ENCODE results near the gene SMIM41. TPM values are rescaled to one million over a fixed set of nuclear protein-coding genes. Genes with fewer than 3 reads are reported as not detected.

Gene SMIM41
- not detected in 2 replicates for total RNA-seq
- long read RNA-seq, result 0 reads

- H3K36me3 Mint-ChIP-seq (ENCODE audit: unreplicated experiment), result peaks cover 22% of the 10 kb centered on the region
- no peak within 1 kb of the TSS for H3K4me3 Mint-ChIP-seq (ENCODE audit: unreplicated experiment)
- H3K9me3 Mint-ChIP-seq (ENCODE audit: unreplicated experiment), result no peaks in the 10 kb centered on the region
- no peak within 1 kb of the TSS for H3K27ac Mint-ChIP-seq (ENCODE audit: unreplicated experiment)
- no peak for DNase-seq (ENCODE audit: extremely low spot score, unreplicated experiment)
- no peaks in the 10 kb centered on the region for H3K27me3 Mint-ChIP-seq (ENCODE audit: unreplicated experiment)
- TF ChIP-seq CTCF (IDR thresholded peaks at IDR 0.05), result no peak
- H3K4me1 Mint-ChIP-seq (ENCODE audit: unreplicated experiment), result peaks cover 32% of the 10 kb centered on the region
These were observed at the start of gene SMIM41 for GRCh38 chr12:52079576-52080402. SMIM41 (plus strand) TSS chr12:52079704; CDS start chr12:52079780, 76 bp downstream.

- H3K9me3 Mint-ChIP-seq (ENCODE audit: unreplicated experiment), result no peaks in the 10 kb centered on the region
- TF ChIP-seq CTCF (IDR thresholded peaks at IDR 0.05), result no peak
- no peaks in the 10 kb centered on the region for H3K27me3 Mint-ChIP-seq (ENCODE audit: unreplicated experiment)
- H3K4me1 Mint-ChIP-seq (ENCODE audit: unreplicated experiment), result peaks cover 36% of the 10 kb centered on the region
- no peak for DNase-seq (ENCODE audit: extremely low spot score, unreplicated experiment)
- H3K27ac Mint-ChIP-seq (ENCODE audit: unreplicated experiment), result peak overlapping the region; percentile 94
- H3K36me3 Mint-ChIP-seq (ENCODE audit: unreplicated experiment), result no peaks in the 10 kb centered on the region
- peak overlapping the region; percentile 71 for H3K4me3 Mint-ChIP-seq (ENCODE audit: unreplicated experiment)
These were observed 47.1 kb upstream of the SMIM41 start for GRCh38 chr12:52032446-52032803.

GRCh38 chr12:52032804-52033445 lies 46.6 kb upstream of the SMIM41 start:
- Mint-ChIP-seq H3K4me3 (ENCODE audit: unreplicated experiment) (peak overlapping the region; percentile 71), H3K4me1 (ENCODE audit: unreplicated experiment) (peaks cover 39% of the 10 kb centered on the region), H3K27me3 (ENCODE audit: unreplicated experiment) (no peaks in the 10 kb centered on the region), H3K27ac (ENCODE audit: unreplicated experiment) (peak overlapping the region; percentile 94), H3K36me3 (ENCODE audit: unreplicated experiment) (no peaks in the 10 kb centered on the region), H3K9me3 (ENCODE audit: unreplicated experiment) (no peaks in the 10 kb centered on the region)
- DNase-seq (ENCODE audit: extremely low spot score, unreplicated experiment), result peak; percentile 98
- TF ChIP-seq CTCF (IDR thresholded peaks at IDR 0.05), result no peak

GRCh38 chr12:52033446-52034140 lies 45.9 kb upstream of the SMIM41 start:
- Mint-ChIP-seq H3K4me1 (ENCODE audit: unreplicated experiment) (peaks cover 42% of the 10 kb centered on the region), H3K9me3 (ENCODE audit: unreplicated experiment) (no peaks in the 10 kb centered on the region), H3K36me3 (ENCODE audit: unreplicated experiment) (no peaks in the 10 kb centered on the region), H3K27ac (ENCODE audit: unreplicated experiment) (peak overlapping the region; percentile 90), H3K27me3 (ENCODE audit: unreplicated experiment) (no peaks in the 10 kb centered on the region), H3K4me3 (ENCODE audit: unreplicated experiment) (peak overlapping the region; percentile 63)
- no peak for TF ChIP-seq CTCF (IDR thresholded peaks at IDR 0.05)
- no peak for DNase-seq (ENCODE audit: extremely low spot score, unreplicated experiment)

GRCh38 chr12:52035190-52035589 lies 44.3 kb upstream of the SMIM41 start:
- DNase-seq (ENCODE audit: extremely low spot score, unreplicated experiment), result no peak
- Mint-ChIP-seq H3K27me3 (ENCODE audit: unreplicated experiment) (no peaks in the 10 kb centered on the region), H3K4me3 (ENCODE audit: unreplicated experiment) (peak overlapping the region; percentile 63), H3K9me3 (ENCODE audit: unreplicated experiment) (no peaks in the 10 kb centered on the region), H3K36me3 (ENCODE audit: unreplicated experiment) (no peaks in the 10 kb centered on the region), H3K4me1 (ENCODE audit: unreplicated experiment) (peaks cover 35% of the 10 kb centered on the region), H3K27ac (ENCODE audit: unreplicated experiment) (peak overlapping the region; percentile 44)
- no peak for TF ChIP-seq CTCF (IDR thresholded peaks at IDR 0.05)

Measured in osteocyte (in vitro differentiated cells).